ENCODE data around the gene WWP2. TPM values are rescaled to one million over a fixed set of nuclear protein-coding genes. Genes with fewer than 3 reads are reported as not detected.
"Not testable (repeated sequence)": the region's sequence is repeated elsewhere in the genome, so short reads cannot be mapped to it uniquely, and the experiment has no call there.

The WWP2 gene
- polyA plus RNA-seq, 1 donor (not counting 4 experiments of a cell fraction or from before 2014, with no cell fraction given) = 6.9 TPM

DNA sequence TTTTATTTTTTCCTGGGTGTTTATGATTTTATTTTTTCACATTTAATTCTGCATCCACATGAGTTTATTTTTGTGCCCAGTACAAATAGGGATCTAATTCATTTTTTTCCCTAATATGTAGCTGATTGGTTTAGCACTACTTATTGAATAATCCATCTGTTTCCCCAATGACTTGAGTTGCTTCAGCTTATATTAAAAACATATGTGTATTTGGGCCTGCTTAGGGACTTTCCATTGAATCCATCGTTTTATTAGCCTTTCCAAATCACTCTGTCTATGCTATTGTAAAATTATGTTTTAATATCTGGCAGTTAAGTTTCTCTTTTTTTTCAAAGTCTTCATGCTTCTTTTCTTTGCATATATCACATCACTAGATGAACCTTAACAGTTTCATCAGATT lies 42.2 kb downstream of the WWP2 start:
- FAIRE-seq = no peak
- no peak for DNase-seq (ENCODE audit: low read depth, low spot score)
- TF ChIP-seq, protein P1, sequence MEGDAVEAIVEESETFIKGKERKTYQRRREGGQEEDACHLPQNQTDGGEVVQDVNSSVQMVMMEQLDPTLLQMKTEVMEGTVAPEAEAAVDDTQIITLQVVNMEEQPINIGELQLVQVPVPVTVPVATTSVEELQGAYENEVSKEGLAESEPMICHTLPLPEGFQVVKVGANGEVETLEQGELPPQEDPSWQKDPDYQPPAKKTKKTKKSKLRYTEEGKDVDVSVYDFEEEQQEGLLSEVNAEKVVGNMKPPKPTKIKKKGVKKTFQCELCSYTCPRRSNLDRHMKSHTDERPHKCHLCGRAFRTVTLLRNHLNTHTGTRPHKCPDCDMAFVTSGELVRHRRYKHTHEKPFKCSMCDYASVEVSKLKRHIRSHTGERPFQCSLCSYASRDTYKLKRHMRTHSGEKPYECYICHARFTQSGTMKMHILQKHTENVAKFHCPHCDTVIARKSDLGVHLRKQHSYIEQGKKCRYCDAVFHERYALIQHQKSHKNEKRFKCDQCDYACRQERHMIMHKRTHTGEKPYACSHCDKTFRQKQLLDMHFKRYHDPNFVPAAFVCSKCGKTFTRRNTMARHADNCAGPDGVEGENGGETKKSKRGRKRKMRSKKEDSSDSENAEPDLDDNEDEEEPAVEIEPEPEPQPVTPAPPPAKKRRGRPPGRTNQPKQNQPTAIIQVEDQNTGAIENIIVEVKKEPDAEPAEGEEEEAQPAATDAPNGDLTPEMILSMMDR (optimal IDR thresholded peaks at IDR 0.05 in 1 of 3, IDR thresholded peaks at IDR 0.05 in 1 of 3, conservative IDR thresholded peaks at IDR 0.05 in 1 of 3; ENCODE audit: extremely low read depth in 1 of 3, insufficient read depth in 2 of 3, low read length in 3 of 3) = no peak
- TF ChIP-seq EZH2 (IDR thresholded peaks at IDR 0.05; ENCODE audit: low read length) = no peak
- H3K79me2 ChIP-seq (ENCODE audit: control insufficient read depth, insufficient read depth, low read length) = no peaks in the 10 kb centered on the region
- no peaks in the 10 kb centered on the region for H4K20me1 ChIP-seq (ENCODE audit: control insufficient read depth, extremely low read depth, insufficient read depth, low read length)
- H3K4me1 ChIP-seq (ENCODE audit: control insufficient read depth, extremely low read depth, insufficient read depth, low read length) = no peaks in the 10 kb centered on the region
- no peaks in the 10 kb centered on the region for H3K9me1 ChIP-seq (ENCODE audit: control insufficient read depth, extremely low read depth, insufficient read depth, low read length)
- dilution Hi-C loops (cut with MboI; ENCODE audit: extremely low pct_ligation_motif_present, low sequenced_read_pairs) = no loop called here
- no peak overlapping the region for H3K9ac ChIP-seq (ENCODE audit: control insufficient read depth, extremely low read depth, insufficient read depth, low read length)
- H3K27me3 ChIP-seq (ENCODE audit: control insufficient read depth, extremely low read depth, insufficient read depth, low read length) = no peaks in the 10 kb centered on the region
- no peak overlapping the region for H3K27ac ChIP-seq (ENCODE audit: control insufficient read depth, insufficient read depth, low read length)
- H3K9me3 ChIP-seq (ENCODE audit: control insufficient read depth, low read depth, low read length) = no peaks in the 10 kb centered on the region
- no peak overlapping the region for H3K4me3 ChIP-seq (ENCODE audit: control insufficient read depth in 2 of 3, extremely low read depth in 1 of 3, insufficient read depth in 2 of 3, low read depth in 1 of 3, low read length in 3 of 3)
- no peak overlapping the region for H2AFZ ChIP-seq (ENCODE audit: control insufficient read depth, low read length)
- H3K36me3 ChIP-seq (ENCODE audit: control insufficient read depth in 2 of 2, extremely low read depth in 1 of 2, insufficient read depth in 2 of 2, low read length in 2 of 2) = peaks cover 3 to 4% of the 10 kb centered on the region in 2 experiments
- no peak overlapping the region for H3K4me2 ChIP-seq (ENCODE audit: control insufficient read depth, extremely low read depth, insufficient read depth, low read depth, low read length)

DNA sequence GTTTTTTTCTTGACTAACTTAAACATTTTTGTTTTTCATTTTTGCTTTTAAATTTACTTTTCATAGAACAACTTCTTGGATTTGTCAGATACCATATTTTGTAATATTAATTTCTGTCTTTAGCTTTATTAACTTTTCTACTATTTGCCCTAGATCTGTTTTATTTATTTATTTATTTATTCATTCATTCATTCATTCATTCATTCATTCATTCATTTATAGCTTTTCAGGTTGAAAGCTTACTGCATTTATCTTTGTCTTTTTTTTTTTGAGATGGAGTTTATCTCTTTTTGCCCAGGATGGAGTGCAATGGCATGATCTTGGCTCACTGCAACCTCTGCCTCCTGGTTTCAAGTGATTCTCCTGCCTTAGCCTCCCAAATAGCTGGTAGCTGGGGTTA lies 44.6 kb downstream of the WWP2 start:
- dilution Hi-C loops (cut with MboI; ENCODE audit: extremely low pct_ligation_motif_present, low sequenced_read_pairs) = not testable (repeated sequence)

DNA sequence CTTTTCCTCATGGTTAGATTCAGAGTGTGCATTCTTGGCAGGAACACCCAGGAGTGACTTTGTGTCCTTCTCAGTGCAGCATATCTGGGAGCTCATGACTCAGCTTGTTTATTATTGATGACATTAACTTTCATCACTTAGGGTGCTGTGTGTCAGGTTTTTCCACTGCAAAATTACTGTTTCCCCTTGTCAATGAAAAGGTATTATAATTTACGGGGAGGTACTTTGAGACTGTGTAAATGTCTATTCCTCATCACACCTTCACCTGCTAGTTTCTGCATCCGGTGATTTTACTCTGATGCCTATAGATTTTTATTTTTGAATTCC lies 50.5 kb downstream of the WWP2 start:
- Histone ChIP-seq H3K9ac (ENCODE audit: control insufficient read depth, extremely low read depth, insufficient read depth, low read length) (no peak overlapping the region), H3K4me2 (ENCODE audit: control insufficient read depth, extremely low read depth, insufficient read depth, low read depth, low read length) (no peak overlapping the region), H3K36me3 (ENCODE audit: control insufficient read depth in 2 of 2, extremely low read depth in 1 of 2, insufficient read depth in 2 of 2, low read length in 2 of 2) (no peaks in the 10 kb centered on the region), H3K4me1 (ENCODE audit: control insufficient read depth, extremely low read depth, insufficient read depth, low read length) (no peaks in the 10 kb centered on the region), H2AFZ (ENCODE audit: control insufficient read depth, low read length) (no peak overlapping the region), H3K4me3 (ENCODE audit: control insufficient read depth in 2 of 3, extremely low read depth in 1 of 3, insufficient read depth in 2 of 3, low read depth in 1 of 3, low read length in 3 of 3) (no peak overlapping the region), H3K27ac (ENCODE audit: control insufficient read depth, insufficient read depth, low read length) (no peak overlapping the region), H3K79me2 (ENCODE audit: control insufficient read depth, insufficient read depth, low read length) (no peaks in the 10 kb centered on the region), H3K9me1 (ENCODE audit: control insufficient read depth, extremely low read depth, insufficient read depth, low read length) (no peaks in the 10 kb centered on the region), H3K9me3 (ENCODE audit: control insufficient read depth, low read depth, low read length) (no peaks in the 10 kb centered on the region), H4K20me1 (ENCODE audit: control insufficient read depth, extremely low read depth, insufficient read depth, low read length) (no peaks in the 10 kb centered on the region), H3K27me3 (ENCODE audit: control insufficient read depth, extremely low read depth, insufficient read depth, low read length) (no peaks in the 10 kb centered on the region)
- DNase-seq (ENCODE audit: low read depth, low spot score) (no peak), FAIRE-seq (no peak)
- dilution Hi-C loops (cut with MboI; ENCODE audit: extremely low pct_ligation_motif_present, low sequenced_read_pairs) = no loop called here
- no peak for TF ChIP-seq EZH2 (IDR thresholded peaks at IDR 0.05; ENCODE audit: low read length)
- TF ChIP-seq, protein P1 (optimal IDR thresholded peaks at IDR 0.05 in 1 of 3, IDR thresholded peaks at IDR 0.05 in 1 of 3, conservative IDR thresholded peaks at IDR 0.05 in 1 of 3; ENCODE audit: extremely low read depth in 1 of 3, insufficient read depth in 2 of 3, low read length in 3 of 3) = no peak

More for the DNA sequence above, 44.6 kb downstream of the WWP2 start:
- H3K4me3 ChIP-seq (ENCODE audit: control insufficient read depth in 2 of 3, extremely low read depth in 1 of 3, insufficient read depth in 2 of 3, low read depth in 1 of 3, low read length in 3 of 3); H3K27ac ChIP-seq (ENCODE audit: control insufficient read depth, insufficient read depth, low read length); H3K79me2 ChIP-seq (ENCODE audit: control insufficient read depth, insufficient read depth, low read length); H3K27me3 ChIP-seq (ENCODE audit: control insufficient read depth, extremely low read depth, insufficient read depth, low read length); H3K36me3 ChIP-seq (ENCODE audit: control insufficient read depth in 2 of 2, extremely low read depth in 1 of 2, insufficient read depth in 2 of 2, low read length in 2 of 2); DNase-seq (ENCODE audit: low read depth, low spot score); FAIRE-seq; H3K9ac ChIP-seq (ENCODE audit: control insufficient read depth, extremely low read depth, insufficient read depth, low read length); H3K4me1 ChIP-seq (ENCODE audit: control insufficient read depth, extremely low read depth, insufficient read depth, low read length); H4K20me1 ChIP-seq (ENCODE audit: control insufficient read depth, extremely low read depth, insufficient read depth, low read length); H2AFZ ChIP-seq (ENCODE audit: control insufficient read depth, low read length); H3K9me3 ChIP-seq (ENCODE audit: control insufficient read depth, low read depth, low read length); H3K4me2 ChIP-seq (ENCODE audit: control insufficient read depth, extremely low read depth, insufficient read depth, low read depth, low read length); H3K9me1 ChIP-seq (ENCODE audit: control insufficient read depth, extremely low read depth, insufficient read depth, low read length): not testable (repeated sequence)

All from keratinocyte (primary cell).